ENCODE results near the gene MORC1.
A peak's percentile ranks its signal among the peaks of the same experiment; 100 is the strongest.

The MORC1 gene

GRCh38 chr3:108946292-108947285, 171.3 kb downstream of the MORC1 start:
- DNase-seq (ENCODE audit: low spot score), result no peak

- no peak for DNase-seq (ENCODE audit: low spot score)
Measured at GRCh38 chr3:108940568-108941263, 177.2 kb downstream of the MORC1 start.

- no peak for DNase-seq (ENCODE audit: low spot score)
Measured at GRCh38 chr3:108940166-108940565, 177.8 kb downstream of the MORC1 start.

- DNase-seq (ENCODE audit: low spot score), result no peak
Measured at GRCh38 chr3:108936924-108937689, 180.8 kb downstream of the MORC1 start.

- DNase-seq (ENCODE audit: low spot score), result no peak
Measured at GRCh38 chr3:108931035-108931434, 186.9 kb downstream of the MORC1 start.

- no peak for DNase-seq (ENCODE audit: low spot score)
Measured at GRCh38 chr3:108918866-108919265, 199.1 kb downstream of the MORC1 start.

GRCh38 chr3:108914774-108915641, 202.9 kb downstream of the MORC1 start:
- DNase-seq (ENCODE audit: low spot score), result peak; percentile 67

GRCh38 chr3:108909799-108910198, 208.1 kb downstream of the MORC1 start:
- no peak for DNase-seq (ENCODE audit: low spot score)

Data from ecto neural progenitor cell (in vitro differentiated cells).